Type B pancreatic cell (in vitro differentiated cells): ENCODE data around the gene NOX3. TPM values are rescaled to one million over a fixed set of nuclear protein-coding genes. Genes with fewer than 3 reads are reported as not detected.

ENCODE experiments used
- DNase-seq: peaks from one replicate; pipeline ENCODE4 v3.0.0; 2021; ENCODE audit warnings: mixed read lengths; ENCODE audit not compliant: unreplicated experiment; ENCODE audit errors: extremely low spot score
- H3K27ac Mint-ChIP-seq: 2 replicates; pipeline ENCODE4 v1.8.0; 2021; ENCODE audit warnings: mild to moderate bottlenecking, mixed read lengths
- H3K27me3 Mint-ChIP-seq: 2 replicates; pipeline ENCODE4 v1.8.0; 2021; ENCODE audit warnings: mixed read lengths
- H3K36me3 Mint-ChIP-seq: 2 replicates; pipeline ENCODE4 v1.8.0; 2021; ENCODE audit warnings: mixed read lengths
- H3K4me1 Mint-ChIP-seq: one replicate; pipeline ENCODE4 v1.8.0; 2021; ENCODE audit warnings: mixed read lengths; ENCODE audit not compliant: unreplicated experiment
- H3K4me3 Mint-ChIP-seq: 2 replicates; pipeline ENCODE4 v1.8.0; 2021; ENCODE audit warnings: mild to moderate bottlenecking, mixed read lengths
- H3K9me3 Mint-ChIP-seq: 2 replicates; pipeline ENCODE4 v1.8.0; 2021; ENCODE audit warnings: mixed read lengths
- CTCF ChIP-seq: fragments of 200-600 bp; sonication (generic); conservative IDR thresholded peaks from 2 replicates; pipeline ENCODE4 v1.5.0; 2021; ENCODE audit warnings: antibody characterized with exemption, mild to moderate bottlenecking
- long read RNA-seq: library from polyadenylated mRNA; unstranded; transcript quantifications from one replicate; pipeline ENCODE4 v2.0.0, GENCODE V29; 2020
- total RNA-seq: library from RNA; stranded (reverse); gene quantifications from 2 replicates; pipeline ENCODE4 v1.2.1, GENCODE V29; 2021; ENCODE audit warnings: low replicate concordance

The NOX3 gene
- total RNA-seq: not detected in 2 replicates
- long read RNA-seq: 0 reads

GRCh38 chr6:155455766-155456165 is at the start of gene NOX3:
Gene NOX3 (minus strand): TSS chr6:155455839. CDS start chr6:155455800, 39 bp downstream.
- H3K9me3 Mint-ChIP-seq: no peaks in the 10 kb centered on the region
- DNase-seq: no peak
- H3K4me3 Mint-ChIP-seq: no peak within 1 kb of the TSS
- no peaks in the 10 kb centered on the region for H3K4me1 Mint-ChIP-seq
- peaks cover 2% of the 10 kb centered on the region for H3K27me3 Mint-ChIP-seq
- TF ChIP-seq CTCF: no peak
- H3K36me3 Mint-ChIP-seq: no peaks in the 10 kb centered on the region
- H3K27ac Mint-ChIP-seq: no peak within 1 kb of the TSS

- DNase-seq: no peak
- H3K9me3 Mint-ChIP-seq: peaks cover 4% of the 10 kb centered on the region
- no peaks in the 10 kb centered on the region for H3K36me3 Mint-ChIP-seq
- no peak for TF ChIP-seq CTCF
- peaks cover 7% of the 10 kb centered on the region for H3K4me1 Mint-ChIP-seq
- peaks cover 5% of the 10 kb centered on the region for H3K27me3 Mint-ChIP-seq
- H3K4me3 Mint-ChIP-seq: no peak overlapping the region
- no peak overlapping the region for H3K27ac Mint-ChIP-seq
Measured at GRCh38 chr6:155504848-155505607, 49.4 kb upstream of the NOX3 start.

- no peak for TF ChIP-seq CTCF
- no peak overlapping the region for H3K27ac Mint-ChIP-seq
- DNase-seq: no peak
- H3K27me3 Mint-ChIP-seq: peaks cover 5% of the 10 kb centered on the region
- peaks cover 4% of the 10 kb centered on the region for H3K9me3 Mint-ChIP-seq
- H3K4me1 Mint-ChIP-seq: peaks cover 7% of the 10 kb centered on the region
- no peak overlapping the region for H3K4me3 Mint-ChIP-seq
- no peaks in the 10 kb centered on the region for H3K36me3 Mint-ChIP-seq
Measured at GRCh38 chr6:155502393-155502792, 46.8 kb upstream of the NOX3 start.

GRCh38 chr6:155499574-155499973 is 43.9 kb upstream of the NOX3 start:
- H3K27me3 Mint-ChIP-seq: peaks cover 3% of the 10 kb centered on the region
- no peaks in the 10 kb centered on the region for H3K9me3 Mint-ChIP-seq
- no peak overlapping the region for H3K4me3 Mint-ChIP-seq
- no peaks in the 10 kb centered on the region for H3K36me3 Mint-ChIP-seq
- H3K27ac Mint-ChIP-seq: no peak overlapping the region
- DNase-seq: no peak
- H3K4me1 Mint-ChIP-seq: peaks cover 2% of the 10 kb centered on the region
- TF ChIP-seq CTCF: no peak

GRCh38 chr6:155498370-155498769 is 42.7 kb upstream of the NOX3 start:
- no peak overlapping the region for H3K27ac Mint-ChIP-seq
- H3K4me3 Mint-ChIP-seq: no peak overlapping the region
- H3K36me3 Mint-ChIP-seq: no peaks in the 10 kb centered on the region
- H3K9me3 Mint-ChIP-seq: peaks cover 5% of the 10 kb centered on the region
- no peak for DNase-seq
- H3K4me1 Mint-ChIP-seq: peaks cover 3% of the 10 kb centered on the region
- H3K27me3 Mint-ChIP-seq: peaks cover 3% of the 10 kb centered on the region
- TF ChIP-seq CTCF: no peak
